ENCODE measurements around the gene IGF1. TPM values are rescaled to one million over a fixed set of nuclear protein-coding genes. Genes with fewer than 3 reads are reported as not detected.

Gene IGF1
- polyA plus RNA-seq, 3 donors from 2014 or later: not detected

GRCh38 chr12:102425109-102426039 lies 55.0 kb downstream of the IGF1 start:
- no peak overlapping the region for H3K27ac Mint-ChIP-seq
- no peak overlapping the region for H3K4me3 Mint-ChIP-seq
- peaks cover 0 to 2% (median 0%) of the 10 kb centered on the region in 3 donors for H3K27me3 Mint-ChIP-seq (ENCODE audit: low read depth in 3 of 3)
- H3K36me3 Mint-ChIP-seq: no peaks in the 10 kb centered on the region
- DNase-seq: no peak
- no peaks in the 10 kb centered on the region for H3K9me3 Mint-ChIP-seq
- H3K4me1 Mint-ChIP-seq: no peaks in the 10 kb centered on the region

- no peak overlapping the region for H3K4me3 Mint-ChIP-seq
- peaks cover 0 to 2% (median 0%) of the 10 kb centered on the region in 6 donors for H3K9me3 Mint-ChIP-seq
- no peaks in the 10 kb centered on the region for H3K36me3 Mint-ChIP-seq
- peaks cover 0 to 2% (median 1%) of the 10 kb centered on the region in 3 donors for H3K27me3 Mint-ChIP-seq (ENCODE audit: low read depth in 3 of 3)
- H3K4me1 Mint-ChIP-seq: no peaks in the 10 kb centered on the region
- H3K27ac Mint-ChIP-seq: no peak overlapping the region
- no peak for DNase-seq
Measured at GRCh38 chr12:102423462-102423861, 56.9 kb downstream of the IGF1 start.

GRCh38 chr12:102421802-102422583 lies 58.4 kb downstream of the IGF1 start:
- no peaks in the 10 kb centered on the region for H3K36me3 Mint-ChIP-seq
- no peak for DNase-seq

GRCh38 chr12:102419094-102419764 lies 61.1 kb downstream of the IGF1 start:
- no peak overlapping the region for H3K27ac Mint-ChIP-seq
- no peaks in the 10 kb centered on the region for H3K36me3 Mint-ChIP-seq
- H3K4me1 Mint-ChIP-seq: no peaks in the 10 kb centered on the region
- DNase-seq: no peak
- H3K4me3 Mint-ChIP-seq: no peak overlapping the region
- peaks cover 1 to 4% (median 2%) of the 10 kb centered on the region in 3 donors for H3K27me3 Mint-ChIP-seq (ENCODE audit: low read depth in 3 of 3)
- peaks cover 0 to 5% (median under 1%) of the 10 kb centered on the region in 6 donors for H3K9me3 Mint-ChIP-seq

More at GRCh38 chr12:102421802-102422583, 58.4 kb downstream of the IGF1 start:
- Mint-ChIP-seq H3K4me1 (no peaks in the 10 kb centered on the region), H3K9me3 (peaks cover 0 to 5% (median under 1%) of the 10 kb centered on the region in 6 donors), H3K27me3 (ENCODE audit: low read depth in 3 of 3) (peaks cover 1 to 2% (median 1%) of the 10 kb centered on the region in 3 donors), H3K27ac (no peak overlapping the region), H3K4me3 (no peak overlapping the region)

- H3K4me1 Mint-ChIP-seq: no peaks in the 10 kb centered on the region
- DNase-seq: no peak
- H3K4me3 Mint-ChIP-seq: no peak overlapping the region
- peaks cover 0 to 5% (median under 1%) of the 10 kb centered on the region in 6 donors for H3K9me3 Mint-ChIP-seq
- peaks cover 1 to 7% (median 2%) of the 10 kb centered on the region in 3 donors for H3K27me3 Mint-ChIP-seq (ENCODE audit: low read depth in 3 of 3)
- no peaks in the 10 kb centered on the region for H3K36me3 Mint-ChIP-seq
- no peak overlapping the region for H3K27ac Mint-ChIP-seq
Measured at GRCh38 chr12:102417055-102417454, 63.3 kb downstream of the IGF1 start.

GRCh38 chr12:102415515-102415914 lies 64.8 kb downstream of the IGF1 start:
- peaks cover under 1 to 7% (median 1%) of the 10 kb centered on the region in 3 donors for H3K27me3 Mint-ChIP-seq (ENCODE audit: low read depth in 3 of 3)
- H3K27ac Mint-ChIP-seq: no peak overlapping the region
- H3K9me3 Mint-ChIP-seq: peaks cover 0 to 5% (median under 1%) of the 10 kb centered on the region in 6 donors
- H3K36me3 Mint-ChIP-seq: no peaks in the 10 kb centered on the region
- DNase-seq: no peak
- no peaks in the 10 kb centered on the region for H3K4me1 Mint-ChIP-seq
- no peak overlapping the region for H3K4me3 Mint-ChIP-seq

GRCh38 chr12:102413396-102413795 lies 67.0 kb downstream of the IGF1 start:
- H3K36me3 Mint-ChIP-seq: no peaks in the 10 kb centered on the region
- H3K9me3 Mint-ChIP-seq: peaks cover 0 to 4% (median under 1%) of the 10 kb centered on the region in 6 donors
- no peak for DNase-seq
- H3K27ac Mint-ChIP-seq: no peak overlapping the region
- no peaks in the 10 kb centered on the region for H3K4me1 Mint-ChIP-seq
- H3K27me3 Mint-ChIP-seq (ENCODE audit: low read depth in 3 of 3): peaks cover 0 to 5% (median 1%) of the 10 kb centered on the region in 3 donors
- H3K4me3 Mint-ChIP-seq: no peak overlapping the region

- H3K9me3 Mint-ChIP-seq: no peaks in the 10 kb centered on the region
- H3K27me3 Mint-ChIP-seq (ENCODE audit: low read depth in 3 of 3): peaks cover 0 to 5% (median 0%) of the 10 kb centered on the region in 3 donors
- DNase-seq: no peak
- H3K4me1 Mint-ChIP-seq: no peaks in the 10 kb centered on the region
- no peaks in the 10 kb centered on the region for H3K36me3 Mint-ChIP-seq
- no peak overlapping the region for H3K4me3 Mint-ChIP-seq
- H3K27ac Mint-ChIP-seq: no peak overlapping the region
Measured at GRCh38 chr12:102410511-102410910, 69.9 kb downstream of the IGF1 start.

- Mint-ChIP-seq H3K4me3 (no peak overlapping the region), H3K4me1 (no peaks in the 10 kb centered on the region), H3K27me3 (ENCODE audit: low read depth in 3 of 3) (peaks cover 0 to 2% (median 0%) of the 10 kb centered on the region in 3 donors), H3K9me3 (peaks cover 0 to 5% (median 0%) of the 10 kb centered on the region in 6 donors), H3K27ac (no peak overlapping the region), H3K36me3 (no peaks in the 10 kb centered on the region)
- DNase-seq: no peak
Measured at GRCh38 chr12:102408487-102409297, 71.7 kb downstream of the IGF1 start.

GRCh38 chr12:102407776-102408486 lies 72.4 kb downstream of the IGF1 start:
- DNase-seq: no peak

GRCh38 chr12:102406033-102406584 lies 74.3 kb downstream of the IGF1 start:
- Mint-ChIP-seq H3K4me1 (no peaks in the 10 kb centered on the region), H3K36me3 (no peaks in the 10 kb centered on the region), H3K4me3 (no peak overlapping the region), H3K27ac (no peak overlapping the region), H3K9me3 (peaks cover 0 to 5% (median 0%) of the 10 kb centered on the region in 6 donors), H3K27me3 (ENCODE audit: low read depth in 3 of 3) (peaks cover 0 to 3% (median 0%) of the 10 kb centered on the region in 3 donors)
- DNase-seq: no peak

More at GRCh38 chr12:102407776-102408486, 72.4 kb downstream of the IGF1 start:
- no peaks in the 10 kb centered on the region for H3K36me3 Mint-ChIP-seq
- peaks cover 0 to 5% (median 0%) of the 10 kb centered on the region in 6 donors for H3K9me3 Mint-ChIP-seq
- H3K27ac Mint-ChIP-seq: no peak overlapping the region
- H3K4me3 Mint-ChIP-seq: no peak overlapping the region
- peaks cover 0 to 2% (median 0%) of the 10 kb centered on the region in 3 donors for H3K27me3 Mint-ChIP-seq (ENCODE audit: low read depth in 3 of 3)
- H3K4me1 Mint-ChIP-seq: no peaks in the 10 kb centered on the region

- Mint-ChIP-seq H3K4me1 (no peaks in the 10 kb centered on the region), H3K36me3 (no peaks in the 10 kb centered on the region), H3K27me3 (ENCODE audit: low read depth in 3 of 3) (peaks cover 0 to 3% (median 2%) of the 10 kb centered on the region in 3 donors), H3K9me3 (peaks cover 0 to 5% (median 0%) of the 10 kb centered on the region in 6 donors), H3K27ac (no peak overlapping the region), H3K4me3 (no peak overlapping the region)
- DNase-seq: no peak
Measured at GRCh38 chr12:102401087-102401486, 79.3 kb downstream of the IGF1 start.
